Endometrial microvascular endothelial cells (primary cell): ENCODE results near the gene TTC4. TPM values are rescaled to one million over a fixed set of nuclear protein-coding genes. Genes with fewer than 3 reads are reported as not detected.

Experiments used
- in situ Hi-C: cut with HindIII; loops from 2 replicates; pipeline ENCODE4 v1.10.0; 2017; ENCODE audit warnings: low sequenced_read_pairs, low pct_unique_long_range_greater_than_20kb; ENCODE audit errors: inconsistent ontology term
- total RNA-seq: library from RNA; depleted of rRNA; stranded (reverse); fragments of >200 nt; gene quantifications from one replicate; pipeline ENCODE4 v1.2.3, GENCODE V29; 2015; ENCODE audit errors: inconsistent ontology term

The TTC4 gene, protein sequence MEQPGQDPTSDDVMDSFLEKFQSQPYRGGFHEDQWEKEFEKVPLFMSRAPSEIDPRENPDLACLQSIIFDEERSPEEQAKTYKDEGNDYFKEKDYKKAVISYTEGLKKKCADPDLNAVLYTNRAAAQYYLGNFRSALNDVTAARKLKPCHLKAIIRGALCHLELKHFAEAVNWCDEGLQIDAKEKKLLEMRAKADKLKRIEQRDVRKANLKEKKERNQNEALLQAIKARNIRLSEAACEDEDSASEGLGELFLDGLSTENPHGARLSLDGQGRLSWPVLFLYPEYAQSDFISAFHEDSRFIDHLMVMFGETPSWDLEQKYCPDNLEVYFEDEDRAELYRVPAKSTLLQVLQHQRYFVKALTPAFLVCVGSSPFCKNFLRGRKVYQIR
- total RNA-seq: 31.1 TPM

GRCh38 chr1:54715493-54716298 is at the start of gene TTC4:
TSS of gene TTC4 (plus strand) at chr1:54715861. CDS start at chr1:54715909, 48 bp downstream.
- in situ Hi-C loops: no loop called here

- in situ Hi-C loops: no loop called here
Measured at GRCh38 chr1:54666333-54666732, 49.3 kb upstream of the TTC4 start.

DNA sequence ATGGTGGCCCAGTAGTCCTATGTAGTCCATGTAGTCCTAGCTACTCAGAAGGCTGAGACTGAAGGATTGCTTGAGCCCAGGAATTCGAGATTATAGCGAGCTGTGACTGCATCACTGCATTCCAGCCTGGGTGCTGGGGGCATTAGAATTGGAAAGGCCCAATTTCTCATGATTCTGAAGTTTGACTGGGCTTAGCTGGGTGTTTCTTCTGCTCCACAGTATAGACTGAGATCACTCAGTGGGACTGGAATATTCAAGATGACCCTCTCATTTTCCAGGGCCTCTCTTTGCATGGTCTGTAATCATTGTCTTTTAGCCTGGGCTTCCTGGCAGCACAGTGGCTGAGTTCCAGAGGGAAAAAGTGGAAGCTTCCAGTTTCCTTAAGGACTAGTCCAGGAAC is 47.9 kb upstream of the TTC4 start:
- in situ Hi-C loops: no loop called here

- in situ Hi-C loops: no loop called here
Measured at GRCh38 chr1:54668567-54668966, 47.1 kb upstream of the TTC4 start.

- in situ Hi-C loops: no loop called here
Measured at GRCh38 chr1:54671985-54672608, 43.6 kb upstream of the TTC4 start.

DNA sequence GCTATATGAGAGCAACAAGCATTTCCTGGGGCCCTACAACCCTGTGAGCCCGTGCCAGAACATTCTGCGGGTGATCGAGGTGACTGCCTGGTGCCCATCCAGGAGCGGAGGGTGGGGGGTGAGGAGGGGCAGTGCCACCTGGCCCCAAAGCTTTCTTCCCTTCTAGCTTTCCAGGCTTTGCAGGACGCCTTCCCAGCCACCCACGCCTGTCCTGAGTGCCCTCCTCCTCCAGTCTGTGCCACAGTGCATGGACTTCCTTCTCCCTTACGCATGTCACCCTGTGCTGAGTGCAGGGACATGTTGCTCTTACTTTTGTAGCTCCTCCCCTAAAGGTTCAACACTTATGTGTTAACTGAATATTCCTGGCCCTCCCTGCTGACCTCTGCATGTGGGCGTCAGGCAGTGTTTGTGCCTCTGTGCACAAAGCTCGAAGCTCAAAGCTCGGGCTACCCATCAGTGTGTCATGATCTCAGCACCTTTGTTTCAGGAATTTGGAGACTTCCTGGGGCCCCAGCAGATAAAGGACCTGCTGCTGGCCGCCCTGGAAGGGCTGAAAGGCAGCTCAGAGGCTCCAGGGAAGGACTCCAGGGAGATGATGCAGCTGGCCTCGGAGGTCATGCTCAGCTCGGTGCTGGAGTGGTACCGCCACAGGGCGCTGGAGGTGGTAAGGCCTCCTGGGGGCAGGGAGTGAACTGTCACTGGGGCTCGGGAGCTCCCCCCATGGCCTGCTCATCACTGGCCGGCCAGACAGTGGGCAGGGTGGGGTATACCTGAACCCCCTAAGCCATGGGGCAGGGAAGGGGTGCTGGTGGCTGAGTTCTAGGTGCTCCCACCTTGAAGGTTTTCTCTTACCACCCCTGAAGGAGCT is 36.7 kb upstream of the TTC4 start:
- in situ Hi-C loops: no loop called here

GRCh38 chr1:54679706-54680105 is 36.0 kb upstream of the TTC4 start:
- in situ Hi-C loops: no loop called here

- in situ Hi-C loops: no loop called here
Measured at GRCh38 chr1:54680387-54680786, 35.3 kb upstream of the TTC4 start.

- in situ Hi-C loops: no loop called here
Measured at GRCh38 chr1:54681358-54681757, 34.3 kb upstream of the TTC4 start.

DNA sequence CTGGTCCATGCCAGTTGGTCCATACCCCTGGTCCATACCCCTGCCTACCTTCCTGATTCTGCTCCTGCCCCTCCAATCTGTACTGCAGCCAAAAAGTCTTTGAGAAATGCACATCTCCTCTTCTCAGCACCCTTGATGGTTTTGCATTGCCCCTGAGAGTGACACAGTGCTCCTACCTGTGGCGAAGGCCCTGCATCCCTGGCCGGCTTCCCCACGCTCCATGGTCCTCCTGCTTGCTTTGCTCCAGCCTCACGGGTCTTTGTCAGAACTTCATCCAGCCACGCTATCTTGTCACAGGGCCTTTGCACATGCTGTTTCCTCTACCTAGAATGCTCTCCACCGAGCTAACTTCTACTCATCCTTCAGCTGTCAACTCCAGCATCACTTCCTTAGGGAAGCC is 32.2 kb upstream of the TTC4 start:
- in situ Hi-C loops: no loop called here

GRCh38 chr1:54685335-54685905 is 30.2 kb upstream of the TTC4 start:
- in situ Hi-C loops: no loop called here

GRCh38 chr1:54686155-54686554 is 29.5 kb upstream of the TTC4 start:
- in situ Hi-C loops: no loop called here

- in situ Hi-C loops: no loop called here
Measured at GRCh38 chr1:54694771-54695170, 20.9 kb upstream of the TTC4 start.

GRCh38 chr1:54695221-54695620 is 20.4 kb upstream of the TTC4 start:
- in situ Hi-C loops: no loop called here

GRCh38 chr1:54695764-54696163 is 19.9 kb upstream of the TTC4 start:
- in situ Hi-C loops: no loop called here

DNA sequence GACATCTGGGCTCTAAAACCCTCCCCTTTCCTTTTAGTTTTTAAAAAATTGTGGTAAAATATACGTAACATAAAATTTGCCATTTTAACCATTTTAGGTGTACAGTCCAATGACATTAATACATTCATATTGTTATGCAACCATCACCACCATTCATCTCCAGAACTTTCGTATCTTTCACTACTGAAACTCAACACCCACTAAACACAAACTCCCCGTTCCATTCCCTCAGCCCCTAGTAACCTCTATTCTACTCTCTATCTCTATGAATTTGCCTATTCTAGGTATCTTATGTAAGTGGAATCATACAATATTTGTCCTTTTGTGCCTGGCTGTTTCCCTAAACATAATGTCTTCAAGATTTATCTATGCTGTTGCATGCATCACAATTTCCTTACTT is 19.4 kb upstream of the TTC4 start:
- in situ Hi-C loops: no loop called here

DNA sequence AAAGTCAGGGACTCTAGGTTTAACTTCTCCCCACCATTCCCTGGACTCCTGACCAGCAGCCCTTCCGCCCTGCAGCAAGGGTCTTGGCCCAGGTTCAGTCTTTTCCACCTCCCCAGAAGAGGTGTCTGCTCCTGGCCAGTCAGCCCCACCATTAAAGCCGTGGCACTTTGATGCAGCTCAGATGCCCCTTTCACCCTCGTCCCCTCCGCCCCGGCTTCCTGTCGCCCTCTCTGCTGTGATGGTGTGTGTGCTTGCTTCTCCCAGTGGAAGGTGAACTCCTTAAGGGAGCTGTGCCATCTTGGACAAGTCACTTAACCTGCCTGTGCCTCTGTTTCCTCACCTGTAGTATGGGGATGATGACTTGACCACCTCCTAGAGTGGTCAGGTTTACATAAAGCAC is 17.8 kb upstream of the TTC4 start:
- in situ Hi-C loops: no loop called here

DNA sequence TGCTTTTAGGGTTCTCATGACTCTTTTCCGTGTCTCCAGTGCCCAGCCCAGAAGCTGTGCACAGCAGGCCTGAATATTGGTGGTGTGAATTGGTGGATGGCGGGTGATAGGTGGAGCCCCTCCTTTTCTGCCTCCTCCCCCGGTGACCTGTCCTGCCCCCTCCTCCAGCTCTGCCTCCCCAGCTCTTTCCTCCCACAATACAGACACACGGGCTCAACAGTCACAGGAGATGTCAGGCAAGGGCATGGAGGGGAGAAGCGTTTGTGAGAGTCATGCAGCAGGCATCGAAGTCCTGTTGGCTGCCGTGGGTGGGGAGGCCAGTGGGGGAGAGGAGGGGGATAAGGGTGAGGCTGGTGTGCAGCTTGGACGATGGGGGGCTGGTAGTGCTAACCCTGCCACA is 17.3 kb upstream of the TTC4 start:
- in situ Hi-C loops: no loop called here
